Measurements from ENCODE around the gene BAIAP2. TPM values are rescaled to one million over a fixed set of nuclear protein-coding genes. Genes with fewer than 3 reads are reported as not detected.

Gene BAIAP2
- total and polyA plus RNA-seq, 9 donors = 12.0 to 80.6 (median 23.2) TPM

GRCh38 chr17:80987941-80988461 is 47.0 kb upstream of the BAIAP2 start:
- H3K9me3 ChIP-seq = no peaks in the 10 kb centered on the region
- intact Hi-C loops (cut with DNase I) = loop anchor here in 3 of 4 donors (5.0 to 10.0 kb wide), 3 partner anchors 49 to 511 kb away; partner anchors contain the start of genes BAIAP2 (in 1 of the 3) and NPTX1 (in 1 of the 3)
- no peaks in the 10 kb centered on the region for H3K27me3 ChIP-seq
- WGBS, 3 donors = 69 to 77% (median 69%) methylated on average over 15 to 16 of the region's 16 CpGs
- TF ChIP-seq CTCF (IDR thresholded peaks at IDR 0.05) = no peak
- TF ChIP-seq POLR2A (IDR thresholded peaks at IDR 0.05) = no peak
- TF ChIP-seq EP300 (IDR thresholded peaks at IDR 0.05) = no peak
- peaks cover 6% of the 10 kb centered on the region for H3K4me1 ChIP-seq (ENCODE audit: insufficient read depth)
- H3K36me3 ChIP-seq = no peaks in the 10 kb centered on the region
- DNase-seq = peak in 3 of 5 donors; percentile 7 to 29 (median 14)
- no peak overlapping the region for H3K27ac ChIP-seq
- H3K4me3 ChIP-seq = no peak overlapping the region

GRCh38 chr17:80989586-80989913 is 45.4 kb upstream of the BAIAP2 start:
- no peak for TF ChIP-seq POLR2A (IDR thresholded peaks at IDR 0.05)
- no peak for TF ChIP-seq EP300 (IDR thresholded peaks at IDR 0.05)
- no peak for TF ChIP-seq CTCF (IDR thresholded peaks at IDR 0.05)
- no peaks in the 10 kb centered on the region for H3K27me3 ChIP-seq
- H3K4me1 ChIP-seq (ENCODE audit: insufficient read depth) = peaks cover 6% of the 10 kb centered on the region
- 66 to 83% (median 76%) methylated on average over 11 of the region's 11 CpGs for WGBS, 3 donors
- H3K36me3 ChIP-seq = no peaks in the 10 kb centered on the region
- intact Hi-C loops (cut with DNase I) = loop anchor here in 3 of 4 donors (5.0 to 10.0 kb wide), 3 partner anchors 48 to 512 kb away; partner anchors contain the start of genes BAIAP2 (in 1 of the 3) and NPTX1 (in 1 of the 3)
- H3K27ac ChIP-seq = no peak overlapping the region
- DNase-seq = peak in 1 of 5 donors; percentile 16
- no peak overlapping the region for H3K4me3 ChIP-seq
- H3K9me3 ChIP-seq = no peaks in the 10 kb centered on the region

GRCh38 chr17:80990921-80991644 is 43.9 kb upstream of the BAIAP2 start:
- Histone ChIP-seq H3K27ac (peak overlapping the region; percentile 67 to 85), H3K27me3 (no peaks in the 10 kb centered on the region), H3K36me3 (no peaks in the 10 kb centered on the region), H3K4me3 (peak overlapping the region; percentile 84), H3K9me3 (no peaks in the 10 kb centered on the region), H3K4me1 (ENCODE audit: insufficient read depth) (peaks cover 6% of the 10 kb centered on the region)
- no peak for TF ChIP-seq POLR2A (IDR thresholded peaks at IDR 0.05)
- no peak for TF ChIP-seq CTCF (IDR thresholded peaks at IDR 0.05)
- no peak for TF ChIP-seq EP300 (IDR thresholded peaks at IDR 0.05)
- peak in 3 of 5 donors; percentile 13 to 34 (median 27) for DNase-seq
- 20 to 41% (median 24%) methylated on average over 22 of the region's 22 CpGs for WGBS, 3 donors
- intact Hi-C loops (cut with DNase I) = loop anchor here in 3 of 4 donors (2.0 to 10.0 kb wide), 5 partner anchors 46 to 244 kb away; partner anchors contain the start of genes BAIAP2 (in 1 of the 3), NDUFAF8 (in 1 of the 3) and TEPSIN (in 1 of the 3)

GRCh38 chr17:80991645-80992076 is 43.3 kb upstream of the BAIAP2 start, which contains the start of gene CHMP6:
CHMP6 (plus strand) TSS chr17:80991841; CDS start chr17:80991919, 78 bp downstream.
- H3K9me3 ChIP-seq = no peaks in the 10 kb centered on the region
- peaks cover 6% of the 10 kb centered on the region for H3K4me1 ChIP-seq (ENCODE audit: insufficient read depth)
- peak; percentile 71 to 88 (median 82) for DNase-seq
- peak within 1 kb of the TSS; percentile 67 to 85 for H3K27ac ChIP-seq
- peak within 1 kb of the TSS; percentile 84 for H3K4me3 ChIP-seq
- no peaks in the 10 kb centered on the region for H3K27me3 ChIP-seq
- intact Hi-C loops (cut with DNase I) = loop anchor here (2.0 to 10.0 kb wide), 6 partner anchors 46 to 243 kb away; partner anchors contain the start of genes BAIAP2 (in 1 of the 4), NDUFAF8 (in 1 of the 4) and TEPSIN (in 1 of the 4)
- no peak for TF ChIP-seq POLR2A (IDR thresholded peaks at IDR 0.05)
- no peak for TF ChIP-seq EP300 (IDR thresholded peaks at IDR 0.05)
- peak in 2 of 3 donors; percentile 78 to 83 for TF ChIP-seq CTCF (IDR thresholded peaks at IDR 0.05)
- 0 to 1% (median 0%) methylated on average over 56 to 66 of the region's 66 CpGs for WGBS, 3 donors
- H3K36me3 ChIP-seq = no peaks in the 10 kb centered on the region
